ENCODE data around the gene CCDC88A. TPM values are rescaled to one million over a fixed set of nuclear protein-coding genes. Genes with fewer than 3 reads are reported as not detected.
"Not testable (repeated sequence)": the region's sequence is repeated elsewhere in the genome, so short reads cannot be mapped to it uniquely, and the experiment has no call there.

CCDC88A gene
- total and polyA plus RNA-seq, 3 donors from 2014 or later: 26.5 to 180 (median 121) TPM

DNA sequence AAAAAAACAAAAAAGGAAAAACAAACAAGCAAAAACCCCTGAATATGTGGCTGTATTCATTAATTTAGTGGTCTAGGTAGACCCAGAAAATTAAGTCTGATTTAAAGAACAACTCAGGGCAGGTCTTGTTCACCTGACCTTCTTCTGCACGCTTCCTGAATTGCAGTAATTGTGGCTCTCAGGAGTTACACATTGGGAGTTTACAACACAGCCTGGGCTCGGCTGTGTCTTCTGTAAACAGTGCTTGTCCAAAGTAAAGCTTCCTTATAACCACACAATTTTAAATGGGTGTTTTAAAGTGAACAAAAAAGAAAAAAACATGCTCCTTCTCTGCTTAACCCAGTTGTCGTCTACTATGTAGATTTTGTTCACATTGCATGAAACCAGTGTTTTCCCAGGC is 142.3 kb downstream of the CCDC88A start:
- H3K4me3 ChIP-seq: no peak overlapping the region
- intact Hi-C loops (cut with DNase I; ENCODE audit: low total_unique reads): no loop called here
- H3K9me3 ChIP-seq: no peaks in the 10 kb centered on the region
- H3K27me3 ChIP-seq: no peaks in the 10 kb centered on the region
- WGBS, 2 donors: 79 to 88% methylated on average over 3 of the region's 3 CpGs
- no peak for DNase-seq
- TF ChIP-seq, protein P1, sequence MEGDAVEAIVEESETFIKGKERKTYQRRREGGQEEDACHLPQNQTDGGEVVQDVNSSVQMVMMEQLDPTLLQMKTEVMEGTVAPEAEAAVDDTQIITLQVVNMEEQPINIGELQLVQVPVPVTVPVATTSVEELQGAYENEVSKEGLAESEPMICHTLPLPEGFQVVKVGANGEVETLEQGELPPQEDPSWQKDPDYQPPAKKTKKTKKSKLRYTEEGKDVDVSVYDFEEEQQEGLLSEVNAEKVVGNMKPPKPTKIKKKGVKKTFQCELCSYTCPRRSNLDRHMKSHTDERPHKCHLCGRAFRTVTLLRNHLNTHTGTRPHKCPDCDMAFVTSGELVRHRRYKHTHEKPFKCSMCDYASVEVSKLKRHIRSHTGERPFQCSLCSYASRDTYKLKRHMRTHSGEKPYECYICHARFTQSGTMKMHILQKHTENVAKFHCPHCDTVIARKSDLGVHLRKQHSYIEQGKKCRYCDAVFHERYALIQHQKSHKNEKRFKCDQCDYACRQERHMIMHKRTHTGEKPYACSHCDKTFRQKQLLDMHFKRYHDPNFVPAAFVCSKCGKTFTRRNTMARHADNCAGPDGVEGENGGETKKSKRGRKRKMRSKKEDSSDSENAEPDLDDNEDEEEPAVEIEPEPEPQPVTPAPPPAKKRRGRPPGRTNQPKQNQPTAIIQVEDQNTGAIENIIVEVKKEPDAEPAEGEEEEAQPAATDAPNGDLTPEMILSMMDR (IDR thresholded peaks at IDR 0.05): no peak
- no peak for TF ChIP-seq POLR2A (IDR thresholded peaks at IDR 0.05)
- H3K4me1 ChIP-seq: no peaks in the 10 kb centered on the region
- H3K27ac ChIP-seq: no peak overlapping the region
- no peaks in the 10 kb centered on the region for H3K36me3 ChIP-seq (ENCODE audit: low read depth, missing control alignments)

DNA sequence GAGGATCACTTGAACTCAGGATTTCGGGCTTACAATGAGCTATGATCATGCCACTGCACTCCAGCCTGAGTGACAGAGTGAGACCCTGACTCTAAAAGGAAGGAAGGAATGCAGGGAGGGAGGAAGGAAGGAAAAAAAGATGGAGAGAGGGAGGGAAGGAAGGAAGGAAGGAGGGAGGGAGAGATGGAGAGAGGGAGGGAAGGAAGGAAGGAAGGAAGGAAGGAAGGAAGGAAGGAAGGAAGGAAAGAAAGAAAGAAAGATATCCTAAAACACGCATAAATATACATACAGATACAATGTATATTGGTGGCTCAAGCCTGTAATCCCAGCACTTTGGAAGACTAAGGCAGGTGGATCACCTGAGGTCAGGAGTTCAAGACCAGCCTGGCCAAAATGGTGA is 145.3 kb downstream of the CCDC88A start:
- 91 to 96% methylated on average over 2 of the region's 2 CpGs for WGBS, 2 donors
- H3K4me3 ChIP-seq; H3K4me1 ChIP-seq; H3K9me3 ChIP-seq; DNase-seq; H3K36me3 ChIP-seq (ENCODE audit: low read depth, missing control alignments); H3K27me3 ChIP-seq; H3K27ac ChIP-seq; intact Hi-C loops (cut with DNase I; ENCODE audit: low total_unique reads): not testable (repeated sequence)

DNA sequence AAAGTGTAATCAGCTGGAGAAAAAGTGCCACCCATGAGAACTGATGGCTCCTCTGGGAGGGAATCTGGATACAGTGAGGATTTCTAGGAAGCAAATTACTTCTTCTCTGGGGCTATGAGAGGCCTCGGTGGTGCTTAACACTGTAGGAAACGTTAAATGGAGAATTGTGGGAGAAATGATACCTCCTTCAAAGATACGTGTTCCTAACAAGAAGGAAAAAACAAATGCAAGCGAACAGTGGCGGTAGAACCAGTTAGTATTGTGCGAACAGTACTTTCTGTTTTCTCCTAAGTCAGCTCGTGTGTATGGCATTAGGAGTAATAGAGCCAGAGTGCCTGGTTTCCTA is 150.0 kb downstream of the CCDC88A start:
- Histone ChIP-seq H3K36me3 (ENCODE audit: low read depth, missing control alignments) (no peaks in the 10 kb centered on the region), H3K4me1 (no peaks in the 10 kb centered on the region), H3K9me3 (no peaks in the 10 kb centered on the region), H3K27ac (peak overlapping the region; percentile 68 to 78), H3K27me3 (no peaks in the 10 kb centered on the region), H3K4me3 (peak overlapping the region; percentile 62 to 88)
- TF ChIP-seq, protein P1 (IDR thresholded peaks at IDR 0.05): no peak
- no peak for TF ChIP-seq POLR2A (IDR thresholded peaks at IDR 0.05)
- 34 to 36% methylated on average over 7 of the region's 7 CpGs for WGBS, 2 donors
- intact Hi-C loops (cut with DNase I; ENCODE audit: low total_unique reads): no loop called here
- no peak for DNase-seq

DNA sequence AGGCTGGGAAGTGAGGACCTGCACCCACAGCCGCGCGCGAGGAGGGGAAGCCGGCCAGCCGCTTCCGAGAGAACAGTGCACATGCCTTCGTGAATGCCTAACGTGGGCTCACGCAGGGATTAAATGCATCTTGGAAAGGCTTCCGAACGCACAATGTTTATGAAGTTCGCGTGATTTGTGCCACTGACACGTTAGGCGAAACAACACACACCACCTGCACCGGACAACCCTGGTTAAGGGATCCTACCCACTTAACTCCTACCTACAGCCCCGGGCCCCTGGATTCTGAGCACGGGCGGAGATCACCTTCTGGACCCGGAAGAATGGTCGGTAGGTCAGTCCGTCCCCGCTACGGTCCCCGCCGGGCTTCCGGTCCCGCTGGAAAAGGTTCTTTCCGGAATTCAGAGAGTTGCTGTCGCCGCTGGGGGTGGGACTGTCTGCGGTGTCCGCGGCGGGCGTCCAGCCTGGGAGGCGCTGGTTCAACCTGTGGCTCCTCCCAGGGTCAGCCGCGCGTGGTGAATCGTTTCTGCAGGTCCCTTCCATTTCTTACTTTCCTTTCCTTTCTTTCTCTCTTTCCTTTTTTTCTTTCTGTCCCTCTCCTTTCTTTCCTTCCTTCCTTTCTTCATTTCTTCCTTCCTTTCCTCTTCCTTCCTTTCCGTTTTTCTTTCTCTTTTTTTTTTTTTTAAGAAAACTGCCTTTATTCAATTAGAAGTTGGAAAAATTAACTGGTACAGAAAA is 150.6 kb downstream of the CCDC88A start, which contains the start of gene MTIF2:
TSS of gene MTIF2 (minus strand) at position 325 of the 738 bp plus-strand sequence. CDS start 5,373 bp downstream, outside the sequence.
- peak; percentile 97 for DNase-seq
- Histone ChIP-seq H3K4me3 (peak within 1 kb of the TSS; percentile 62 to 88), H3K27ac (peak within 1 kb of the TSS; percentile 68 to 78), H3K9me3 (no peaks in the 10 kb centered on the region), H3K4me1 (no peaks in the 10 kb centered on the region), H3K36me3 (ENCODE audit: low read depth, missing control alignments) (no peaks in the 10 kb centered on the region), H3K27me3 (no peaks in the 10 kb centered on the region)
- TF ChIP-seq, protein P1 (IDR thresholded peaks at IDR 0.05): peak in 1 of 3 experiments; percentile 11
- TF ChIP-seq POLR2A (IDR thresholded peaks at IDR 0.05): no peak
- 0 to 1% methylated on average over 35 to 43 of the region's 43 CpGs for WGBS, 2 donors
- intact Hi-C loops (cut with DNase I; ENCODE audit: low total_unique reads): no loop called here

DNA sequence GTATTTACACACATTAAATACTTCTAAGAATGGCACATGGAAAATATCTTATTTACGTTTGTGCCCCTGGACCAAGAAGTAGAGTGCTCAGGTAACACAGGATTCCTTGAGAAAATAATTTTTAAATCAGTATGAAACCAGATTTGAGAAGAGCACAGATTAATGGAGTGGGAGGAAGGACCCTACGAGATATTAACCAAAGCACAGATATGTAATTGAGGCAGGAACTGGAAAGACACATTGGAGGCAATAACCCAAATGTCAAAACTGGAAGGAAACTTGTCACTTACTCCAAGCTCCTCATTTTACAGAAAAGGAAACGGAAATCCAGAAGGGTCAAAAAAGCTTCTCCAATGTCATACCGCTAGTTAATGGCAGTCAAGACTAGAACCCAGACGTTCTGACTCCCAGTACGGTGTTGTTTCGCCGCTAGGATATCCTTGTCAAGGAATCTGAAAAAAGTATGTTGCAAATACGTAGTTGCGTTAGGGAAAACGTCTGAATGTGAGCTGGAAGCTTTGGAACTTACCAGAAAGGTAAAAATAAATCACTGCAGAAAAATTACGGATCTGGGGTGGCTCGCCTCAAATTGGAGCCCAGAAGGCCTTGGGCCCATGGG is 151.3 kb downstream of the CCDC88A start:
- TF ChIP-seq, protein P1 (IDR thresholded peaks at IDR 0.05): no peak
- TF ChIP-seq POLR2A (IDR thresholded peaks at IDR 0.05): no peak
- Histone ChIP-seq H3K4me1 (no peaks in the 10 kb centered on the region), H3K36me3 (ENCODE audit: low read depth, missing control alignments) (no peaks in the 10 kb centered on the region), H3K27ac (peak overlapping the region; percentile 68 to 78), H3K9me3 (no peaks in the 10 kb centered on the region), H3K4me3 (peak overlapping the region; percentile 62 to 88), H3K27me3 (no peaks in the 10 kb centered on the region)
- WGBS, 2 donors: 8 to 10% methylated on average over 13 of the region's 13 CpGs
- intact Hi-C loops (cut with DNase I; ENCODE audit: low total_unique reads): no loop called here
- no peak for DNase-seq

DNA sequence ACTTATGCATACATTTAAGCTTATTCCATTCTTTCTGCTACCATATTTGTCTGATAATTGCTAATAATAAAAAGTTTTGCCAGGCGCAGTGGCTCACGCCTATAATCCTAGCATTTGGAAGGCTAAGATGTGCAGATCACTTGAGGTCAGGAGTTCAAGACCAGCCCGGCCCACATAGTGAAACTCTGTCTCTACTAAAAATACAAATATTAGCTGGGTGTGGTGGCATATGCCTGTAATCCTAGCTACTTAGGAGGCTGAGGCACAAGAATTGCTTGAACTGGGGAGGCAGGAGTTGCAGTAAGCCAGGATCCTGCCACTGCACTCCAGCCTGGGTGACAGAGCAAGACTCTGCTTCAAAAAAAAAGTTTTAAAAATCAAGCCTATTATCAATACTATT is 160.1 kb downstream of the CCDC88A start:
- DNase-seq; H3K36me3 ChIP-seq (ENCODE audit: low read depth, missing control alignments); H3K4me3 ChIP-seq; H3K27me3 ChIP-seq; H3K4me1 ChIP-seq; H3K27ac ChIP-seq; intact Hi-C loops (cut with DNase I; ENCODE audit: low total_unique reads); H3K9me3 ChIP-seq: not testable (repeated sequence)
- 88 to 89% methylated on average over 3 of the region's 3 CpGs for WGBS, 2 donors

Measured in testis (tissue), 3 donors.